Fibroblast of pulmonary artery (primary cell): ENCODE results near the gene SEC63.
A peak's percentile ranks its signal among the peaks of the same experiment; 100 is the strongest.
"Not testable (repeated sequence)": the region's sequence is repeated elsewhere in the genome, so short reads cannot be mapped to it uniquely, and the experiment has no call there.

ENCODE experiments used
- DNase-seq: peaks from one replicate; pipeline ENCODE4 v3.0.0-alpha.2; 2010; ENCODE audit warnings: low read depth
- H3K4me3 ChIP-seq: replicated peaks from 2 replicates; pipeline ENCODE4 v1.5.1; 2011; ENCODE audit warnings: low read depth, mild to moderate bottlenecking, control low read depth, low read length, moderate library complexity
- CTCF ChIP-seq: IDR thresholded peaks from 2 replicates; pipeline ENCODE4 v1.5.1; 2011; ENCODE audit warnings: mild to moderate bottlenecking, control low read depth, low read length, inconsistent platforms; ENCODE audit errors: missing control alignments

SEC63 gene

GRCh38 chr6:107957909-107958688, at the start of gene SEC63:
Gene SEC63, minus strand, starts transcription at chr6:107958208. Its CDS starts 199 bp downstream, at chr6:107958009.
- H3K4me3 ChIP-seq, result peak within 1 kb of the TSS; percentile 97
- TF ChIP-seq CTCF, result no peak
- peak; percentile 98 for DNase-seq

- H3K4me3 ChIP-seq, result no peak overlapping the region
- TF ChIP-seq CTCF, result no peak
- no peak for DNase-seq
These were observed 48.0 kb upstream of the SEC63 start for GRCh38 chr6:108005961-108006360.

GRCh38 chr6:108004861-108005260, 46.9 kb upstream of the SEC63 start:
- no peak for DNase-seq
- no peak overlapping the region for H3K4me3 ChIP-seq
- no peak for TF ChIP-seq CTCF

GRCh38 chr6:108002365-108003221, 44.6 kb upstream of the SEC63 start:
- no peak for DNase-seq
- no peak overlapping the region for H3K4me3 ChIP-seq
- no peak for TF ChIP-seq CTCF

- TF ChIP-seq CTCF, result no peak
- DNase-seq, result no peak
- no peak overlapping the region for H3K4me3 ChIP-seq
These were observed 43.8 kb upstream of the SEC63 start for GRCh38 chr6:108001696-108002231.

GRCh38 chr6:108000259-108000658, 42.3 kb upstream of the SEC63 start:
- not testable (repeated sequence) for DNase-seq, H3K4me3 ChIP-seq

- no peak for DNase-seq
- no peak overlapping the region for H3K4me3 ChIP-seq
- TF ChIP-seq CTCF, result no peak
These were observed 41.3 kb upstream of the SEC63 start for GRCh38 chr6:107999341-107999740.
